Measurements from ENCODE around the gene SPAG9. TPM values are rescaled to one million over a fixed set of nuclear protein-coding genes. Genes with fewer than 3 reads are reported as not detected.

SPAG9 gene
- total RNA-seq, 1 experiment from 2014 or later, result 54.3 TPM

DNA sequence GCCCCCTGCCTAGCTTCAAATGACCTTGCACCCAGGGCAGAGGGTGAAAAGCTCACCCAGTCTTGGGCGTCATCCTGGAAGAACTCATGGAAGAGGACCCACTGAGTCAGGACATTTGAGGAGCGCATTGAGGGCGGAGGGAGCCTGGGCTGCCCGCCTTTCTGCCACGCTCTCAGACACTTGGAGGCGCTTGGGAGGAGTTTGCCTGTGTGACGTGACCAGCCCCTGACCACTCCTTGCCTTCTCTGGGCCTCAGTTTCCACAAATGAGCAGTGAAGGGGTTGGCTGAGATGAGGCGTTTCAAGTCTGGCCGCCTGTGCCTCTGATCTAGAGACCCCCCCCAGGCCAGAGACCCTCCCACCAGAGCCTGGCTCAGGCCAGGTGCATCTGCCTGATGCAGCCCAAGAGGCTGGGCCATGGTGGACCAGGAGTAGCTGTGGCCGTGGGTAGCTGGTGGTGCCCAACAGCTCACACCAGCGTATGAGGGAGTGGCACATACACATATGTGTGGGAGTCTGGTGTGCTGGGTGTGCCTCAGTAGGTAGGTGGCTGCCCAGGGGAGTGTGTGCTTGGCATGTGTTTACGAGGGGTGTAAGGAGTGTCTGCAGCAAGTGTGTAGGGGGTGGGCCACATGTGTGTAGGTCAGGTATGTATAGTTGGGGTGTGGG lies 174.3 kb downstream of the SPAG9 start:
- Histone ChIP-seq H2AFZ (ENCODE audit: low read length) (no peak overlapping the region), H3K9me3 (ENCODE audit: control insufficient read depth, low read depth, low read length) (no peaks in the 10 kb centered on the region), H3K79me2 (ENCODE audit: insufficient read depth, low read length) (no peaks in the 10 kb centered on the region), H3K4ac (ENCODE audit: low read depth, low read length) (no peak overlapping the region), H3K23ac (ENCODE audit: insufficient read length, low read depth, low read length) (no peak overlapping the region), H3K79me1 (ENCODE audit: insufficient read depth, low read depth, low read length, poor library complexity, severe bottlenecking) (no peaks in the 10 kb centered on the region), H3K9ac (ENCODE audit: extremely low read depth, insufficient read length, low read length) (no peak overlapping the region), H2BK12ac (ENCODE audit: insufficient read length, low read depth, low read length) (no peak overlapping the region), H3K4me2 (ENCODE audit: insufficient read depth, insufficient read length, low read length) (no peak overlapping the region), H3K27ac (ENCODE audit: insufficient read length, low read depth, low read length) (no peak overlapping the region), H4K8ac (replicated peaks; ENCODE audit: insufficient read length, low read depth, low read length) (no peak overlapping the region), H4K91ac (ENCODE audit: insufficient read length, low read depth, low read length) (no peak overlapping the region), H3K18ac (ENCODE audit: insufficient read length, low read depth, low read length) (no peak overlapping the region), H4K20me1 (ENCODE audit: control insufficient read depth, insufficient read depth, insufficient read length) (no peaks in the 10 kb centered on the region), H3K23me2 (ENCODE audit: insufficient read length, low read depth, low read length, poor library complexity, severe bottlenecking) (no peaks in the 10 kb centered on the region), H2BK20ac (ENCODE audit: low read depth, low read length, poor library complexity, severe bottlenecking) (no peak overlapping the region), H2BK15ac (ENCODE audit: low read depth, low read length) (no peak overlapping the region), H3T11ph (ENCODE audit: low read length) (no peak overlapping the region), H4K5ac (ENCODE audit: insufficient read length, low read depth, low read length) (no peak overlapping the region), H3K56ac (ENCODE audit: insufficient read length, low read depth, low read length) (no peak overlapping the region), H3K4me1 (ENCODE audit: insufficient read depth, low read length) (no peaks in the 10 kb centered on the region), H3K14ac (ENCODE audit: insufficient read depth, low read length) (no peak overlapping the region), H2BK5ac (ENCODE audit: insufficient read length, low read length) (no peak overlapping the region), H2BK120ac (ENCODE audit: low read depth, low read length, poor library complexity, severe bottlenecking) (no peak overlapping the region), H2AK5ac (ENCODE audit: insufficient read length, low read length) (no peak overlapping the region), H3K27me3 (ENCODE audit: insufficient read depth, low read length) (no peaks in the 10 kb centered on the region; the same call in 1 of the 2 replicates)
- H3K9me3 Mint-ChIP-seq, result no peaks in the 10 kb centered on the region
- H3K27me3 Mint-ChIP-seq (ENCODE audit: low read depth), result peaks cover 26% of the 10 kb centered on the region
- no peaks in the 10 kb centered on the region for H3K36me3 Mint-ChIP-seq (ENCODE audit: insufficient read depth in 1 of 3, low read depth in 3 of 3)
- no CpG with 5 or more reads among the region's 12 CpGs for WGBS (ENCODE audit: extremely low coverage, insufficient read length, low lambda C conversion rate)
- TF ChIP-seq, protein P1, sequence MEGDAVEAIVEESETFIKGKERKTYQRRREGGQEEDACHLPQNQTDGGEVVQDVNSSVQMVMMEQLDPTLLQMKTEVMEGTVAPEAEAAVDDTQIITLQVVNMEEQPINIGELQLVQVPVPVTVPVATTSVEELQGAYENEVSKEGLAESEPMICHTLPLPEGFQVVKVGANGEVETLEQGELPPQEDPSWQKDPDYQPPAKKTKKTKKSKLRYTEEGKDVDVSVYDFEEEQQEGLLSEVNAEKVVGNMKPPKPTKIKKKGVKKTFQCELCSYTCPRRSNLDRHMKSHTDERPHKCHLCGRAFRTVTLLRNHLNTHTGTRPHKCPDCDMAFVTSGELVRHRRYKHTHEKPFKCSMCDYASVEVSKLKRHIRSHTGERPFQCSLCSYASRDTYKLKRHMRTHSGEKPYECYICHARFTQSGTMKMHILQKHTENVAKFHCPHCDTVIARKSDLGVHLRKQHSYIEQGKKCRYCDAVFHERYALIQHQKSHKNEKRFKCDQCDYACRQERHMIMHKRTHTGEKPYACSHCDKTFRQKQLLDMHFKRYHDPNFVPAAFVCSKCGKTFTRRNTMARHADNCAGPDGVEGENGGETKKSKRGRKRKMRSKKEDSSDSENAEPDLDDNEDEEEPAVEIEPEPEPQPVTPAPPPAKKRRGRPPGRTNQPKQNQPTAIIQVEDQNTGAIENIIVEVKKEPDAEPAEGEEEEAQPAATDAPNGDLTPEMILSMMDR (conservative IDR thresholded peaks at IDR 0.05), result no peak
- no peak overlapping the region for H3K4me3 Mint-ChIP-seq
- H3K27ac Mint-ChIP-seq, result no peak overlapping the region; a peak in 2 of 7 replicates
- H3K4me1 Mint-ChIP-seq, result peaks cover 47 to 49% of the 10 kb centered on the region in 2 experiments
- peak; percentile 31 for DNase-seq

All from H9 (cell line).